Measurements from ENCODE around the gene MYO16. TPM values are rescaled to one million over a fixed set of nuclear protein-coding genes. Genes with fewer than 3 reads are reported as not detected.

MYO16 gene
- total RNA-seq, 4 donors from 2014 or later, result 0.06 to 0.07 TPM; not detected in 2

- no peak for TF ChIP-seq POLR2A (IDR thresholded peaks at IDR 0.05)
- TF ChIP-seq, protein P1, sequence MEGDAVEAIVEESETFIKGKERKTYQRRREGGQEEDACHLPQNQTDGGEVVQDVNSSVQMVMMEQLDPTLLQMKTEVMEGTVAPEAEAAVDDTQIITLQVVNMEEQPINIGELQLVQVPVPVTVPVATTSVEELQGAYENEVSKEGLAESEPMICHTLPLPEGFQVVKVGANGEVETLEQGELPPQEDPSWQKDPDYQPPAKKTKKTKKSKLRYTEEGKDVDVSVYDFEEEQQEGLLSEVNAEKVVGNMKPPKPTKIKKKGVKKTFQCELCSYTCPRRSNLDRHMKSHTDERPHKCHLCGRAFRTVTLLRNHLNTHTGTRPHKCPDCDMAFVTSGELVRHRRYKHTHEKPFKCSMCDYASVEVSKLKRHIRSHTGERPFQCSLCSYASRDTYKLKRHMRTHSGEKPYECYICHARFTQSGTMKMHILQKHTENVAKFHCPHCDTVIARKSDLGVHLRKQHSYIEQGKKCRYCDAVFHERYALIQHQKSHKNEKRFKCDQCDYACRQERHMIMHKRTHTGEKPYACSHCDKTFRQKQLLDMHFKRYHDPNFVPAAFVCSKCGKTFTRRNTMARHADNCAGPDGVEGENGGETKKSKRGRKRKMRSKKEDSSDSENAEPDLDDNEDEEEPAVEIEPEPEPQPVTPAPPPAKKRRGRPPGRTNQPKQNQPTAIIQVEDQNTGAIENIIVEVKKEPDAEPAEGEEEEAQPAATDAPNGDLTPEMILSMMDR (IDR thresholded peaks at IDR 0.05), result no peak
- intact Hi-C loops (cut with DNase I; ENCODE audit: low total_unique reads), result no loop called here
- WGBS, 2 donors, result 56 to 59% methylated on average over 4 of the region's 4 CpGs
These were observed 222.2 kb downstream of the MYO16 start for GRCh38 chr13:108851660-108852059.

GRCh38 chr13:108853031-108853430, 223.6 kb downstream of the MYO16 start:
- DNase-seq (ENCODE audit: low spot score in 2 of 2), result no peak
- intact Hi-C loops (cut with DNase I; ENCODE audit: low total_unique reads), result no loop called here
- no peak overlapping the region for H3K4me3 ChIP-seq (ENCODE audit: low read depth, poor library complexity, severe bottlenecking)
- 70 to 77% methylated on average over 10 of the region's 10 CpGs for WGBS, 2 donors
- TF ChIP-seq POLR2A (IDR thresholded peaks at IDR 0.05), result no peak
- TF ChIP-seq, protein P1 (IDR thresholded peaks at IDR 0.05), result no peak

More at GRCh38 chr13:108851660-108852059, 222.2 kb downstream of the MYO16 start:
- no peak for DNase-seq (ENCODE audit: low spot score in 2 of 2)
- H3K4me3 ChIP-seq (ENCODE audit: low read depth, poor library complexity, severe bottlenecking), result no peak overlapping the region

GRCh38 chr13:108855737-108856387, 226.5 kb downstream of the MYO16 start:
- TF ChIP-seq, protein P1 (IDR thresholded peaks at IDR 0.05), result no peak
- TF ChIP-seq POLR2A (IDR thresholded peaks at IDR 0.05), result no peak
- 80 to 85% methylated on average over 4 of the region's 4 CpGs for WGBS, 2 donors
- no peak overlapping the region for H3K4me3 ChIP-seq (ENCODE audit: low read depth, poor library complexity, severe bottlenecking)
- intact Hi-C loops (cut with DNase I; ENCODE audit: low total_unique reads), result no loop called here
- no peak for DNase-seq (ENCODE audit: low spot score in 2 of 2)

DNA sequence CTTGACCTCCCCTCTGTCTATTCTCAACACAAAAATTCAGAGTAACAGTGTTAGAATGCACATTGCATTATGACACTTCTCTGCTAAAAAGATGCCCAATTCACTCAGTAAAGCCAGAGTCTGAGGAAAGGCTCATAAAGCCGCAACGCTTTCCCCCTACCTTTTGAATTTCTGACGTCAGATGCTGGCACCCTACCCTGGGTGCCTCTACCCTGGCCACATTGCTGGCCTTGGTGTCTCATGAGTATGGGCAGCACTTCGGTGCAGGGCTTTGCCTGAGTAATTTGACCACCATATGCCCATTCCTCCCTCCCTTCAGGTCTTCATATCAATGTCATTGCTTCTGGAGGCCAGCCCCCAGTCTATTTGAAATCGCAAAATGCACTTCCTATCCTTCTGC, 229.3 kb downstream of the MYO16 start:
- TF ChIP-seq POLR2A (IDR thresholded peaks at IDR 0.05), result no peak
- TF ChIP-seq, protein P1 (IDR thresholded peaks at IDR 0.05), result no peak
- no peak for DNase-seq (ENCODE audit: low spot score in 2 of 2)
- intact Hi-C loops (cut with DNase I; ENCODE audit: low total_unique reads), result no loop called here
- 82 to 83% methylated on average over 5 of the region's 5 CpGs for whole genome bisulfite sequencing, 2 donors
- H3K4me3 ChIP-seq (ENCODE audit: low read depth, poor library complexity, severe bottlenecking), result no peak overlapping the region

DNA sequence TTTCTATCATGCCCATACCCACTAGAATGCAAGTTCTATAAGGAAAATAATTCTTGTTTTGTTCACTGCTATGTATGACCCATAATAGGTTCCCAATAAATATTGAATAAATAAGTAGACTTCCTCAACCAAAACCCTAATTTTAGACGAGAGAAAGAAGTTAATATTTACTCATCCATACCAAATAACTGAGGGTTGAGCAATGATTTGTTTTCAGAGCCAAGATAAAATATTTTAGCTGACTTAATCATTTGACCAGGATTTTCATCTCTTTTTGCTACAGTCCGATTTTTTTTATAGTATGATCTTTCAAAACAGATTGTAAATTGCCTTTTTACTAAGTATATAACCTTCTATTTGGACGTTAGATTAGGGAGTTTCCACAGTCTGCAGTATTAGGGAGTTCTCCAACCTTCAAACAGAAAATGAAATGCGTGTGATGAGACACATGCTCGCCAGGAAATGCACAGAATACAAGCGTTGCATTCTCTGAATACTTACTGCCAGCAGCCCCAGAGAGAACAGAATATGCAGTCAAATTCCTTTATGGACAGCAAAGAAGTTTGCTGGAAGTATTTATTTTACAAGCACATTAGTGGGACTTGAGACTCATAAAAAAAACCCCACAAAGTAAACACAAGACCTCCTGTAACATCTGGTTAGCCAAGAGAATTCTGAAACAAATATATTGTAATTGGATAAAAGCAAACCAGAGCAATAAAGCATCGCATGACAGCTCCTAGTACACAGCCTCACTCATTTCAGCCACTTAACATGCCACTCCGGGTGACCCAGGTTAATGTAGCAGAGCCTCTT, 230.0 kb downstream of the MYO16 start:
- WGBS, 2 donors, result 24 to 26% methylated on average over 8 of the region's 8 CpGs
- H3K4me3 ChIP-seq (ENCODE audit: low read depth, poor library complexity, severe bottlenecking), result no peak overlapping the region
- no peak for TF ChIP-seq POLR2A (IDR thresholded peaks at IDR 0.05)
- TF ChIP-seq, protein P1 (IDR thresholded peaks at IDR 0.05), result no peak
- intact Hi-C loops (cut with DNase I; ENCODE audit: low total_unique reads), result no loop called here
- DNase-seq (ENCODE audit: low spot score in 2 of 2), result no peak
